NB4 (cell line): ENCODE results near the gene RDH11.
A peak's percentile ranks its signal among the peaks of the same experiment; 100 is the strongest.

Experiments used
- DNase-seq: peaks from one replicate; pipeline ENCODE4 v3.0.0; 2010; ENCODE audit warnings: low read depth
- H3K4me3 ChIP-seq: one replicate; pipeline ENCODE4 v1.5.1; 2011; ENCODE audit warnings: mild to moderate bottlenecking, low read depth, low read length, moderate library complexity
- MYC ChIP-seq: IDR thresholded peaks from 2 replicates; pipeline ENCODE4 v1.6.1; 2011; ENCODE audit warnings: low read depth, low read length
- POLR2A ChIP-seq: IDR thresholded peaks from 2 replicates; pipeline ENCODE4 v1.6.1; 2011; ENCODE audit warnings: mild to moderate bottlenecking; ENCODE audit not compliant: insufficient read length; ENCODE audit errors: extremely low read depth
- TF ChIP-seq, protein P1 (sequence below): IDR thresholded peaks from one replicate; pipeline ENCODE4 v1.5.1; 2012; ENCODE audit warnings: low read depth, low read length
- TF ChIP-seq, protein P2 (sequence below): IDR thresholded peaks from 2 replicates; pipeline ENCODE4 v1.6.1; 2011; ENCODE audit warnings: low read depth, low read length

RDH11 gene

GRCh38 chr14:67679006-67679405 is 16.6 kb downstream of the RDH11 start:
- no peak for DNase-seq
- TF ChIP-seq, protein P1, sequence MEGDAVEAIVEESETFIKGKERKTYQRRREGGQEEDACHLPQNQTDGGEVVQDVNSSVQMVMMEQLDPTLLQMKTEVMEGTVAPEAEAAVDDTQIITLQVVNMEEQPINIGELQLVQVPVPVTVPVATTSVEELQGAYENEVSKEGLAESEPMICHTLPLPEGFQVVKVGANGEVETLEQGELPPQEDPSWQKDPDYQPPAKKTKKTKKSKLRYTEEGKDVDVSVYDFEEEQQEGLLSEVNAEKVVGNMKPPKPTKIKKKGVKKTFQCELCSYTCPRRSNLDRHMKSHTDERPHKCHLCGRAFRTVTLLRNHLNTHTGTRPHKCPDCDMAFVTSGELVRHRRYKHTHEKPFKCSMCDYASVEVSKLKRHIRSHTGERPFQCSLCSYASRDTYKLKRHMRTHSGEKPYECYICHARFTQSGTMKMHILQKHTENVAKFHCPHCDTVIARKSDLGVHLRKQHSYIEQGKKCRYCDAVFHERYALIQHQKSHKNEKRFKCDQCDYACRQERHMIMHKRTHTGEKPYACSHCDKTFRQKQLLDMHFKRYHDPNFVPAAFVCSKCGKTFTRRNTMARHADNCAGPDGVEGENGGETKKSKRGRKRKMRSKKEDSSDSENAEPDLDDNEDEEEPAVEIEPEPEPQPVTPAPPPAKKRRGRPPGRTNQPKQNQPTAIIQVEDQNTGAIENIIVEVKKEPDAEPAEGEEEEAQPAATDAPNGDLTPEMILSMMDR: no peak
- TF ChIP-seq POLR2A (no peak), MYC (no peak)
- TF ChIP-seq, protein P2, sequence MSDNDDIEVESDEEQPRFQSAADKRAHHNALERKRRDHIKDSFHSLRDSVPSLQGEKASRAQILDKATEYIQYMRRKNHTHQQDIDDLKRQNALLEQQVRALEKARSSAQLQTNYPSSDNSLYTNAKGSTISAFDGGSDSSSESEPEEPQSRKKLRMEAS: no peak
- H3K4me3 ChIP-seq: no peak overlapping the region

GRCh38 chr14:67675219-67675582 is 20.4 kb downstream of the RDH11 start:
- TF ChIP-seq, protein P2: no peak
- TF ChIP-seq MYC (no peak), POLR2A (no peak)
- TF ChIP-seq, protein P1: no peak
- peak; percentile 14 for DNase-seq
- H3K4me3 ChIP-seq: peak overlapping the region; percentile 78

DNA sequence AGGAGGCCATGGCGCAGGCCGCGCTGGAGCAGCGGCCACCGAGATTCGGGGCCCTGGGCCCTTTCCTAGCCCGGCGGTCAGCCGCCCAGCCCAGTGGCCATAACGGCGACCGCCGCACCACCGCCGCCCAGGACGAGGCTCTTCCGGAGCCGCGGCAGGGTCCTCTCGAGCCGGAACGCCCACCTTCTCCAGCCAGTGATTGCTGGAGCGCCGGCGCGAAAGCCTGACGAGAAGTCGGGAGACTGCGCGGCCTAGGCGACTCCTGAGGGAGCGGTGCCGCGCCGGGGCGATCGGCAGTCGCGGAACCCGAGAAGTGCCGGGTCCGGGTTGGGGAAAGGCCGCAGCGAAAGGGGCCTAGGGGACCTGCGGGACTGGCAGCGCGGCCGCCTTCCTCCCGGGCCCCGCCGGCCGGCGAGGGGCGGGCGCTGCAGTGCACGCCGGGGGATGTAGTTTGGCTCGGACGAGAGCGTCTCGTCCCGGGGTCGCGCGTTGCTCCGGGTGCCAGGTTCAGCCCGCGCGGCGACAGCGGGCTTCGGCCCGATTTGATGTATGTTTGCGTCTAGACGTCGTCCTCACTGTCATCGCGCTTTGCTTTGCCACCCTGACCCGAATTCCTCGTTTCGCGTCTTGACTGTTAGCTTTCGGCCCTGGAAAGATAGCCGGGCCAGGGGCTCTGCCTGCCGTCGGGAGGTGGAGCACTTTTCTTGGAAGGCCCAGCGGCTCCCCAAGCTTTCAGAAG is 20.9 kb downstream of the RDH11 start, which contains the start of gene VTI1B:
VTI1B (minus strand) TSS at position 153 of the 739 bp plus-strand sequence; CDS start at position 10, 143 bp downstream.
- DNase-seq: peak; percentile 88
- TF ChIP-seq, protein P1: no peak
- TF ChIP-seq MYC (peak; percentile 69), POLR2A (peak; percentile 62)
- TF ChIP-seq, protein P2: peak; percentile 58
- H3K4me3 ChIP-seq: peak within 1 kb of the TSS; percentile 78

DNA sequence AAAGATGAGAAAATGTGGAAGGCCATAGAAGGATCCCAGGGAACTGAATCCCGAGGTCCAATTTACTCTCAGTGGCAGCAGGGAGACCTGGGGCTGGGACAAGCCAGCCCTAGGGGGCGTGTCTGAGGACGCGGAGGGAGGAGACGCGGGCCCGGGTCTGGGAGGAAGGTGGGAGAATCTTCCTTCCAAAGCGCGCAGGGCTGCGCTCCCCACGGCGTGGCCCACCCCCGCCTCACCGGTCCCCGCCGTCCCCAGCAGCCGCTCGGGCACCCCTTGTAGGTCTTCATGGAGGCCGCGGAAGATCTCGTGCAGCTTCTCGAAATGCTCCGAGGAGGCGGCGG is 21.5 kb downstream of the RDH11 start:
- TF ChIP-seq POLR2A: no peak
- TF ChIP-seq, protein P1: peak; percentile 4
- DNase-seq: peak; percentile 80
- peak overlapping the region; percentile 78 for H3K4me3 ChIP-seq

DNA sequence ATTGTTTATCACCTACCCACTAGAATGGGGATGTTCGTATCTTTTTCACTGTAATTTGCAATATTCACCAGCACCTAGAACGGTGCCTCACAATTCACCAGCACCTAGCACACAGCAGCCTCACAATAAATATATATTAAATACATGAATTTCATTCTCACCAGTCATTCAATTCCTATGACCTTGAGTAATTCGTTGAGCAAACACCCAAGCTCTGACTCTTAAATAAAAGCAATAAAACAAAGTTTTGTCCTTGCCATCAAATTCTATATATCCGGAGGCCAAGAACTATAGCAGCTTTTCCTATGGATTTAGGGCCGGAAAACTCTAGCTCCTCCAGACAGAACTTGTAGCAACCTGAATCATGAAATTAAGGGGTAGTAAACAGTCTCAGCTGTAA is 22.1 kb downstream of the RDH11 start:
- TF ChIP-seq, protein P2: no peak
- TF ChIP-seq MYC (no peak), POLR2A (no peak)
- TF ChIP-seq, protein P1: no peak
- H3K4me3 ChIP-seq: peak overlapping the region; percentile 78
- DNase-seq: no peak
